Mammary epithelial cell (primary cell): ENCODE measurements around the gene ANP32D.

Experiments
- EZH2 ChIP-seq: IDR thresholded peaks from 2 replicates; pipeline ENCODE4 v1.6.1; 2012; ENCODE audit warnings: low read length, inconsistent platforms, borderline replicate concordance
- TF ChIP-seq, protein P1 (sequence below), 2 donors: IDR thresholded peaks in 1 of 2; conservative IDR thresholded peaks in 1 of 2; 2 replicates each; pipeline ENCODE4 v1.5.1; 2011 to 2012; ENCODE audit warnings: inconsistent platforms in 2 of 2, low read length in 2 of 2, mild to moderate bottlenecking in 2 of 2, control low read depth in 1 of 2, low read depth in 1 of 2; ENCODE audit not compliant: insufficient read depth in 1 of 2; ENCODE audit errors: extremely low read depth in 1 of 2

DNA sequence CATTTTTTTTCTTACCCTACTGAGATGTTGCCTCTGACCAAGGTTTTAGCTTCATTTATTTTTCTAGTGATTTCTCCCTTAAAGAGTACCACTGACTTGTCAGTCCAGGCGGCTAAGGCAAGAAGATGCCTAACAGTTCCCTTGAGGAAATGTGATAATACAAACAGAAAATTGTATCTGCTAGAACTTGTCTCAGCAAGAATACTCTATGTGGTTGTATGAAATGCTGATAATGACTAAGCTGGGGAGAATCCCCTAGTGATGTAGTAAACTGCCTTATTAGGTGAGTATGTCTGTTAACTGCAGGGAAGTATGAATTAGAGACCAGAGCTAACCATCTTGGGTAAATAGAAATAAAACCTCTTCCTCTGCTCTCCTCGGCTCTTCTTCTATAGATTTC lies 16.7 kb downstream of the ANP32D start:
- TF ChIP-seq, protein P1, sequence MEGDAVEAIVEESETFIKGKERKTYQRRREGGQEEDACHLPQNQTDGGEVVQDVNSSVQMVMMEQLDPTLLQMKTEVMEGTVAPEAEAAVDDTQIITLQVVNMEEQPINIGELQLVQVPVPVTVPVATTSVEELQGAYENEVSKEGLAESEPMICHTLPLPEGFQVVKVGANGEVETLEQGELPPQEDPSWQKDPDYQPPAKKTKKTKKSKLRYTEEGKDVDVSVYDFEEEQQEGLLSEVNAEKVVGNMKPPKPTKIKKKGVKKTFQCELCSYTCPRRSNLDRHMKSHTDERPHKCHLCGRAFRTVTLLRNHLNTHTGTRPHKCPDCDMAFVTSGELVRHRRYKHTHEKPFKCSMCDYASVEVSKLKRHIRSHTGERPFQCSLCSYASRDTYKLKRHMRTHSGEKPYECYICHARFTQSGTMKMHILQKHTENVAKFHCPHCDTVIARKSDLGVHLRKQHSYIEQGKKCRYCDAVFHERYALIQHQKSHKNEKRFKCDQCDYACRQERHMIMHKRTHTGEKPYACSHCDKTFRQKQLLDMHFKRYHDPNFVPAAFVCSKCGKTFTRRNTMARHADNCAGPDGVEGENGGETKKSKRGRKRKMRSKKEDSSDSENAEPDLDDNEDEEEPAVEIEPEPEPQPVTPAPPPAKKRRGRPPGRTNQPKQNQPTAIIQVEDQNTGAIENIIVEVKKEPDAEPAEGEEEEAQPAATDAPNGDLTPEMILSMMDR (conservative IDR thresholded peaks at IDR 0.05 in 1 of 2, IDR thresholded peaks at IDR 0.05 in 1 of 2; ENCODE audit: extremely low read depth in 1 of 2, insufficient read depth in 1 of 2, low read depth in 1 of 2, low read length in 2 of 2) = no peak
- no peak for TF ChIP-seq EZH2
